A673 (cell line): ENCODE results near the gene ADAM10. TPM values are rescaled to one million over a fixed set of nuclear protein-coding genes. Genes with fewer than 3 reads are reported as not detected.

ENCODE experiments used
- BruUV-seq: library from RNA; stranded (reverse); fragments of 400-500 nt; replicated peaks from 2 replicates; lab custom pipeline; 2021; lab: Mats Ljungman, UMichigan
- CTCF ChIA-PET: fragments of 300-600 bp; sonication (Branson Sonifier 250); formaldehyde crosslinking; loops from one replicate; lab custom pipeline; 2022; ENCODE audit warnings: antibody characterized with exemption; lab: Charles Lee
- POLR2A ChIA-PET: fragments of 300-600 bp; sonication (Branson Sonifier 250); formaldehyde crosslinking; loops from one replicate; lab custom pipeline; 2022; ENCODE audit warnings: antibody characterized with exemption; ENCODE audit not compliant: low non-redundant PET; lab: Charles Lee
- DNase-seq: peaks from one replicate; pipeline ENCODE4 v3.0.0-alpha.2; 2015; ENCODE audit warnings: low spot score
- H3K27ac ChIP-seq: fragments of 200-600 bp; sonication (generic); 2 replicates; pipeline ENCODE4 v1.5.1; 2016; ENCODE audit warnings: mixed run types, low read depth, mild to moderate bottlenecking, mixed read lengths, antibody characterized with exemption, low read length; ENCODE audit not compliant: poor library complexity, severe bottlenecking
- H3K27me3 ChIP-seq: fragments of 200-600 bp; sonication (generic); replicated peaks from 2 replicates; pipeline ENCODE4 v1.6.1; 2017; ENCODE audit warnings: mixed run types, low read depth, mild to moderate bottlenecking, mixed read lengths, antibody characterized with exemption, low read length; ENCODE audit not compliant: insufficient read depth, poor library complexity
- H3K36me3 ChIP-seq: fragments of 200-600 bp; sonication (generic); 2 replicates; pipeline ENCODE4 v1.6.1; 2016; ENCODE audit warnings: mixed run types, mild to moderate bottlenecking, mixed read lengths, antibody characterized with exemption, low read length; ENCODE audit not compliant: insufficient read depth, poor library complexity, severe bottlenecking
- H3K4me1 ChIP-seq: fragments of 200-600 bp; sonication (generic); 2 replicates; pipeline ENCODE4 v1.6.1; 2017; ENCODE audit warnings: mixed run types, mild to moderate bottlenecking, mixed read lengths, antibody characterized with exemption, low read length; ENCODE audit not compliant: insufficient read depth, poor library complexity, severe bottlenecking
- H3K4me3 ChIP-seq: fragments of 200-600 bp; sonication (generic); 2 replicates; pipeline ENCODE4 v1.5.1; 2016; ENCODE audit warnings: low read depth, mixed run types, mild to moderate bottlenecking, mixed read lengths, low read length; ENCODE audit not compliant: poor library complexity, severe bottlenecking
- H3K9me3 ChIP-seq: fragments of 200-600 bp; sonication (generic); 2 replicates; pipeline ENCODE4 v1.6.1; 2016; ENCODE audit warnings: mixed run types, low read depth, mild to moderate bottlenecking, mixed read lengths, antibody characterized with exemption, low read length; ENCODE audit not compliant: poor library complexity, severe bottlenecking
- CTCF ChIP-seq: fragments of 300-800, 200-600 bp; sonication (generic); conservative IDR thresholded peaks from 2 replicates; pipeline ENCODE4 v1.5.1; 2017; ENCODE audit warnings: low read depth, mild to moderate bottlenecking, antibody characterized with exemption, low read length, moderate library complexity, mixed read lengths
- EZH2 ChIP-seq: fragments of 200-600 bp; sonication (generic); IDR thresholded peaks from 2 replicates; pipeline ENCODE4 v1.6.1; 2017; ENCODE audit warnings: borderline replicate concordance, low read depth, mild to moderate bottlenecking, mixed read lengths, antibody characterized with exemption, low read length; ENCODE audit not compliant: poor library complexity, severe bottlenecking
- intact Hi-C: fragments of 100-400 bp; cut with micrococcal nuclease; formaldehyde crosslinking; loops from one replicate; pipeline ENCODE4 v1.10.0; 2022; ENCODE audit not compliant: unreplicated experiment
- total RNA-seq: library from RNA; stranded (reverse); gene quantifications from 2 replicates; pipeline ENCODE4 v1.2.3, GENCODE V29; 2021

The ADAM10 gene
- total RNA-seq, 1 experiment from 2014 or later, result 130 TPM

DNA sequence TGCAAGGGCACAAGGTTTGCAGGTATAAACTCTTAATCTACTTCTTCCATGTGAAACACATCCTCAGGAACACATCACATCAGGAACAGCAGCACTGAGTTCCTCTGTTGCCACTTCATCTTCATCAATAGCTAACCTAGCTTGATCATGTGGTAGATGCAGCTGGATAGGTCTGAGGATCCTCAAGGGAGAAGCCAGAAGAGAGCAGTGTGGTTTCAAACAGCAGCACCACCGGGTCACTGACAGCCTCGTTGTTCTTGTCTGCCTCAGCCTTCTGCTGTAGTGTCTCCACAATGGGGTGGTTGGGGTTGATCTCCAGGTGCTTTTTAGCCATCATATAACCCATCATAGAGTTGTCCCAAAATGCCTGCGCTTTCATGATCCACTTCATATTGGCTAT lies 58.8 kb downstream of the ADAM10 start:
- intact Hi-C loops, result no loop called here
- Histone ChIP-seq H3K4me3 (no peak overlapping the region), H3K27me3 (no peaks in the 10 kb centered on the region), H3K36me3 (no peaks in the 10 kb centered on the region), H3K27ac (no peak overlapping the region), H3K9me3 (no peaks in the 10 kb centered on the region), H3K4me1 (peaks cover 3% of the 10 kb centered on the region)
- no TSS peak for BruUV-seq
- CTCF ChIA-PET, result no interaction called here
- POLR2A ChIA-PET, result no interaction called here
- no peak for TF ChIP-seq CTCF
- TF ChIP-seq EZH2, result no peak
- no peak for DNase-seq

- Histone ChIP-seq H3K27me3 (no peaks in the 10 kb centered on the region), H3K4me3 (no peak overlapping the region), H3K4me1 (peaks cover 3% of the 10 kb centered on the region), H3K9me3 (no peaks in the 10 kb centered on the region), H3K36me3 (no peaks in the 10 kb centered on the region), H3K27ac (no peak overlapping the region)
- no peak for DNase-seq
- no TSS peak for BruUV-seq
- intact Hi-C loops, result no loop called here
- ChIA-PET CTCF (no interaction called here), POLR2A (no interaction called here)
- no peak for TF ChIP-seq CTCF
- TF ChIP-seq EZH2, result no peak
Observed at GRCh38 chr15:58689646-58690045, 59.9 kb downstream of the ADAM10 start.

DNA sequence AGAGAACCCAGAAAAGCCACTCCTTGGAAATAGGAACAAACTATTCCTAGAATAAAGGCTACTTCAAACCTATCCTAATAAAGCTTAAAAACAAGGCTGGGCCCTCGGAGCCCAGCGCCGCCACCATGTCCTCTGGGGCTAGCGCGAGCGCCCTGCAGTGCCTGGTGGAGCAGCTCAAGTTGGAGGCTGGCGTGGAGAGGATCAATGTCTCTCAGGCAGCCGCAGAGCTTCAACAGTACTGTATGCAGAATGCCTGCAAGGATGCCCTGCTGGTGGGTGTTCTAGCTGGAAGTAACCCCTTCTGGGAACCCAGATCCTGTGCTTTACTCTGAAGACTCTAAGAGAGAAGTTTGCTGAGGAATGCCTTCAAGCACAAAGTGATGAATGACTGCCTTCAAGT lies 63.2 kb downstream of the ADAM10 start:
- CTCF ChIA-PET, result no interaction called here
- TF ChIP-seq CTCF (no peak), EZH2 (no peak)

More for the DNA sequence above, 63.2 kb downstream of the ADAM10 start:
- no peak for DNase-seq
- H3K4me1 ChIP-seq, result peaks cover 3% of the 10 kb centered on the region
- POLR2A ChIA-PET, result no interaction called here
- H3K27ac ChIP-seq, result no peak overlapping the region
- no peaks in the 10 kb centered on the region for H3K27me3 ChIP-seq
- H3K36me3 ChIP-seq, result no peaks in the 10 kb centered on the region
- no peak overlapping the region for H3K4me3 ChIP-seq
- intact Hi-C loops, result no loop called here
- no peaks in the 10 kb centered on the region for H3K9me3 ChIP-seq
- no TSS peak for BruUV-seq
